ENCODE measurements around the gene ABCA2. TPM values are rescaled to one million over a fixed set of nuclear protein-coding genes. Genes with fewer than 3 reads are reported as not detected.

The ABCA2 gene
- total and polyA plus RNA-seq, 2 experiments from 2014 or later: 7.0 to 16.0 TPM

DNA sequence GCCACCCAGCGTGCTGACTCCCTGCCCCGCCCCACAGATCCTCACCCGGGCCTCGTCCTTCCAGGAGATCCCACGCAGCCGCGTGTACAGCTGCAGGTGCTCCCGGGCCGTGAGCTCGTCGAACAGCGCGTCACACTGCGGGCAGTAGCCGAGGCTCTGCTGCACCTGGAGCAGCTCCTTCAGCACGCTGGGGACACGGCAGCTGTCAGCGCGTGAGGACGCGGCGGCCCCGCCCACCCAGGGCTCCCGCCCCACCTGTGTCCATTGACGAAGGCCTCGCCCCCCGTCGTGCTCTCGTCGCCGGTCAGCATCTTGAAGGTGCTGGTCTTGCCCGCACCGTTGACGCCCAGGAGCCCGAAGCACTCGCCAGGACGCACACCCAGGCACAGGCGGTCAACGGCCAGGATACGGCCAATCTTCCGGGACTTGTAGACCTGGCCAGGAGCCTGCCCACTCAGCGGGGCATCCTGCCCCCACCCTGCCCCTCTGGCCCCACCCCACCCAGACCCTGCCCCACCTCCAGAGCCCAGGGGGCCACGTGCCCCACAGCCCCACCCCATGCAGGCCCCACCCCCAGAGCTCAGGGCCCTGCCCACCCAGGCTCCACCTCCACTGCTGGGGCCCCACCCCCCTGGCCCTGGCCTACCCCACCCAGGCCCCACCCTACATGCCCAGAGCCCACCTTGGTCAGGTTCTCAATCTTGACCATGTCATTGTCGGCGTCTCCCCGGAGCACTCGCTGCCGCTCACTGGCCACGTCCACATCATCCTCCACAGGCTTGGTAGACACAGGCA is 17.9 kb downstream of the ABCA2 start:
- no peaks in the 10 kb centered on the region for H3F3A ChIP-seq (replicated peaks; ENCODE audit: low read depth)
- no peaks in the 10 kb centered on the region for H3K79me2 ChIP-seq (replicated peaks; ENCODE audit: insufficient read depth)
- ATAC-seq (no peak), DNase-seq (ENCODE audit: low spot score) (no peak)
- no peaks in the 10 kb centered on the region for H3K36me3 ChIP-seq (ENCODE audit: insufficient read depth)
- TF ChIP-seq ZNF114 (CRISPR knock-in tag; IDR thresholded peaks at IDR 0.05) (no peak), EZH2 (IDR thresholded peaks at IDR 0.05; ENCODE audit: low read depth, unreplicated experiment) (no peak), CREB1 (CRISPR knock-in tag; IDR thresholded peaks at IDR 0.05; ENCODE audit: low read depth) (no peak), POLR2AphosphoS5 (IDR thresholded peaks at IDR 0.05; ENCODE audit: low read depth) (no peak), ZNF331 (CRISPR knock-in tag; IDR thresholded peaks at IDR 0.05; ENCODE audit: low read depth) (no peak), NANOG (IDR thresholded peaks at IDR 0.05; ENCODE audit: borderline replicate concordance) (no peak), STAT1 (IDR thresholded peaks at IDR 0.05; ENCODE audit: unreplicated experiment) (no peak), EZH2phosphoT487 (IDR thresholded peaks at IDR 0.05; ENCODE audit: unreplicated experiment) (no peak), JUNB (IDR thresholded peaks at IDR 0.05; ENCODE audit: unreplicated experiment) (no peak)
- TF ChIP-seq, protein P1, sequence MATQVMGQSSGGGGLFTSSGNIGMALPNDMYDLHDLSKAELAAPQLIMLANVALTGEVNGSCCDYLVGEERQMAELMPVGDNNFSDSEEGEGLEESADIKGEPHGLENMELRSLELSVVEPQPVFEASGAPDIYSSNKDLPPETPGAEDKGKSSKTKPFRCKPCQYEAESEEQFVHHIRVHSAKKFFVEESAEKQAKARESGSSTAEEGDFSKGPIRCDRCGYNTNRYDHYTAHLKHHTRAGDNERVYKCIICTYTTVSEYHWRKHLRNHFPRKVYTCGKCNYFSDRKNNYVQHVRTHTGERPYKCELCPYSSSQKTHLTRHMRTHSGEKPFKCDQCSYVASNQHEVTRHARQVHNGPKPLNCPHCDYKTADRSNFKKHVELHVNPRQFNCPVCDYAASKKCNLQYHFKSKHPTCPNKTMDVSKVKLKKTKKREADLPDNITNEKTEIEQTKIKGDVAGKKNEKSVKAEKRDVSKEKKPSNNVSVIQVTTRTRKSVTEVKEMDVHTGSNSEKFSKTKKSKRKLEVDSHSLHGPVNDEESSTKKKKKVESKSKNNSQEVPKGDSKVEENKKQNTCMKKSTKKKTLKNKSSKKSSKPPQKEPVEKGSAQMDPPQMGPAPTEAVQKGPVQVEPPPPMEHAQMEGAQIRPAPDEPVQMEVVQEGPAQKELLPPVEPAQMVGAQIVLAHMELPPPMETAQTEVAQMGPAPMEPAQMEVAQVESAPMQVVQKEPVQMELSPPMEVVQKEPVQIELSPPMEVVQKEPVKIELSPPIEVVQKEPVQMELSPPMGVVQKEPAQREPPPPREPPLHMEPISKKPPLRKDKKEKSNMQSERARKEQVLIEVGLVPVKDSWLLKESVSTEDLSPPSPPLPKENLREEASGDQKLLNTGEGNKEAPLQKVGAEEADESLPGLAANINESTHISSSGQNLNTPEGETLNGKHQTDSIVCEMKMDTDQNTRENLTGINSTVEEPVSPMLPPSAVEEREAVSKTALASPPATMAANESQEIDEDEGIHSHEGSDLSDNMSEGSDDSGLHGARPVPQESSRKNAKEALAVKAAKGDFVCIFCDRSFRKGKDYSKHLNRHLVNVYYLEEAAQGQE (IDR thresholded peaks at IDR 0.05; ENCODE audit: unreplicated experiment): no peak
- TF ChIP-seq, protein P2, sequence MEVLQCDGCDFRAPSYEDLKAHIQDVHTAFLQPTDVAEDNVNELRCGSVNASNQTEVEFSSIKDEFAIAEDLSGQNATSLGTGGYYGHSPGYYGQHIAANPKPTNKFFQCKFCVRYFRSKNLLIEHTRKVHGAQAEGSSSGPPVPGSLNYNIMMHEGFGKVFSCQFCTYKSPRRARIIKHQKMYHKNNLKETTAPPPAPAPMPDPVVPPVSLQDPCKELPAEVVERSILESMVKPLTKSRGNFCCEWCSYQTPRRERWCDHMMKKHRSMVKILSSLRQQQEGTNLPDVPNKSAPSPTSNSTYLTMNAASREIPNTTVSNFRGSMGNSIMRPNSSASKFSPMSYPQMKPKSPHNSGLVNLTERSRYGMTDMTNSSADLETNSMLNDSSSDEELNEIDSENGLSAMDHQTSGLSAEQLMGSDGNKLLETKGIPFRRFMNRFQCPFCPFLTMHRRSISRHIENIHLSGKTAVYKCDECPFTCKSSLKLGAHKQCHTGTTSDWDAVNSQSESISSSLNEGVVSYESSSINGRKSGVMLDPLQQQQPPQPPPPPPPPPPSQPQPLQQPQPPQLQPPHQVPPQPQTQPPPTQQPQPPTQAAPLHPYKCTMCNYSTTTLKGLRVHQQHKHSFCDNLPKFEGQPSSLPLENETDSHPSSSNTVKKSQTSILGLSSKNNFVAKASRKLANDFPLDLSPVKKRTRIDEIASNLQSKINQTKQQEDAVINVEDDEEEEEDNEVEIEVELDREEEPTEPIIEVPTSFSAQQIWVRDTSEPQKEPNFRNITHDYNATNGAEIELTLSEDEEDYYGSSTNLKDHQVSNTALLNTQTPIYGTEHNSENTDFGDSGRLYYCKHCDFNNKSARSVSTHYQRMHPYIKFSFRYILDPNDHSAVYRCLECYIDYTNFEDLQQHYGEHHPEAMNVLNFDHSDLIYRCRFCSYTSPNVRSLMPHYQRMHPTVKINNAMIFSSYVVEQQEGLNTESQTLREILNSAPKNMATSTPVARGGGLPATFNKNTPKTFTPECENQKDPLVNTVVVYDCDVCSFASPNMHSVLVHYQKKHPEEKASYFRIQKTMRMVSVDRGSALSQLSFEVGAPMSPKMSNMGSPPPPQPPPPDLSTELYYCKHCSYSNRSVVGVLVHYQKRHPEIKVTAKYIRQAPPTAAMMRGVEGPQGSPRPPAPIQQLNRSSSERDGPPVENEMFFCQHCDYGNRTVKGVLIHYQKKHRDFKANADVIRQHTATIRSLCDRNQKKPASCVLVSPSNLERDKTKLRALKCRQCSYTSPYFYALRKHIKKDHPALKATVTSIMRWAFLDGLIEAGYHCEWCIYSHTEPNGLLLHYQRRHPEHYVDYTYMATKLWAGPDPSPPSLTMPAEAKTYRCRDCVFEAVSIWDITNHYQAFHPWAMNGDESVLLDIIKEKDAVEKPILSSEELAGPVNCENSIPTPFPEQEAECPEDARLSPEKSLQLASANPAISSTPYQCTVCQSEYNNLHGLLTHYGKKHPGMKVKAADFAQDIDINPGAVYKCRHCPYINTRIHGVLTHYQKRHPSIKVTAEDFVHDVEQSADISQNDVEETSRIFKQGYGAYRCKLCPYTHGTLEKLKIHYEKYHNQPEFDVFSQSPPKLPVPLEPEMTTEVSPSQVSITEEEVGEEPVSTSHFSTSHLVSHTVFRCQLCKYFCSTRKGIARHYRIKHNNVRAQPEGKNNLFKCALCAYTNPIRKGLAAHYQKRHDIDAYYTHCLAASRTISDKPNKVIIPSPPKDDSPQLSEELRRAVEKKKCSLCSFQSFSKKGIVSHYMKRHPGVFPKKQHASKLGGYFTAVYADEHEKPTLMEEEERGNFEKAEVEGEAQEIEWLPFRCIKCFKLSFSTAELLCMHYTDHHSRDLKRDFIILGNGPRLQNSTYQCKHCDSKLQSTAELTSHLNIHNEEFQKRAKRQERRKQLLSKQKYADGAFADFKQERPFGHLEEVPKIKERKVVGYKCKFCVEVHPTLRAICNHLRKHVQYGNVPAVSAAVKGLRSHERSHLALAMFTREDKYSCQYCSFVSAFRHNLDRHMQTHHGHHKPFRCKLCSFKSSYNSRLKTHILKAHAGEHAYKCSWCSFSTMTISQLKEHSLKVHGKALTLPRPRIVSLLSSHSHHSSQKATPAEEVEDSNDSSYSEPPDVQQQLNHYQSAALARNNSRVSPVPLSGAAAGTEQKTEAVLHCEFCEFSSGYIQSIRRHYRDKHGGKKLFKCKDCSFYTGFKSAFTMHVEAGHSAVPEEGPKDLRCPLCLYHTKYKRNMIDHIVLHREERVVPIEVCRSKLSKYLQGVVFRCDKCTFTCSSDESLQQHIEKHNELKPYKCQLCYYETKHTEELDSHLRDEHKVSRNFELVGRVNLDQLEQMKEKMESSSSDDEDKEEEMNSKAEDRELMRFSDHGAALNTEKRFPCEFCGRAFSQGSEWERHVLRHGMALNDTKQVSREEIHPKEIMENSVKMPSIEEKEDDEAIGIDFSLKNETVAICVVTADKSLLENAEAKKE (CRISPR knock-in tag; IDR thresholded peaks at IDR 0.05): no peak
- TF ChIP-seq, protein P3, sequence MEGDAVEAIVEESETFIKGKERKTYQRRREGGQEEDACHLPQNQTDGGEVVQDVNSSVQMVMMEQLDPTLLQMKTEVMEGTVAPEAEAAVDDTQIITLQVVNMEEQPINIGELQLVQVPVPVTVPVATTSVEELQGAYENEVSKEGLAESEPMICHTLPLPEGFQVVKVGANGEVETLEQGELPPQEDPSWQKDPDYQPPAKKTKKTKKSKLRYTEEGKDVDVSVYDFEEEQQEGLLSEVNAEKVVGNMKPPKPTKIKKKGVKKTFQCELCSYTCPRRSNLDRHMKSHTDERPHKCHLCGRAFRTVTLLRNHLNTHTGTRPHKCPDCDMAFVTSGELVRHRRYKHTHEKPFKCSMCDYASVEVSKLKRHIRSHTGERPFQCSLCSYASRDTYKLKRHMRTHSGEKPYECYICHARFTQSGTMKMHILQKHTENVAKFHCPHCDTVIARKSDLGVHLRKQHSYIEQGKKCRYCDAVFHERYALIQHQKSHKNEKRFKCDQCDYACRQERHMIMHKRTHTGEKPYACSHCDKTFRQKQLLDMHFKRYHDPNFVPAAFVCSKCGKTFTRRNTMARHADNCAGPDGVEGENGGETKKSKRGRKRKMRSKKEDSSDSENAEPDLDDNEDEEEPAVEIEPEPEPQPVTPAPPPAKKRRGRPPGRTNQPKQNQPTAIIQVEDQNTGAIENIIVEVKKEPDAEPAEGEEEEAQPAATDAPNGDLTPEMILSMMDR (conservative IDR thresholded peaks at IDR 0.05; ENCODE audit: low read depth in 2 of 2): no peak
- TF ChIP-seq, protein P4, sequence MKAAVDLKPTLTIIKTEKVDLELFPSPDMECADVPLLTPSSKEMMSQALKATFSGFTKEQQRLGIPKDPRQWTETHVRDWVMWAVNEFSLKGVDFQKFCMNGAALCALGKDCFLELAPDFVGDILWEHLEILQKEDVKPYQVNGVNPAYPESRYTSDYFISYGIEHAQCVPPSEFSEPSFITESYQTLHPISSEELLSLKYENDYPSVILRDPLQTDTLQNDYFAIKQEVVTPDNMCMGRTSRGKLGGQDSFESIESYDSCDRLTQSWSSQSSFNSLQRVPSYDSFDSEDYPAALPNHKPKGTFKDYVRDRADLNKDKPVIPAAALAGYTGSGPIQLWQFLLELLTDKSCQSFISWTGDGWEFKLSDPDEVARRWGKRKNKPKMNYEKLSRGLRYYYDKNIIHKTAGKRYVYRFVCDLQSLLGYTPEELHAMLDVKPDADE (IDR thresholded peaks at IDR 0.05): no peak
- H3K9me3 Mint-ChIP-seq: peaks cover 10% of the 10 kb centered on the region
- H3K4me1 ChIP-seq (ENCODE audit: insufficient read depth): no peaks in the 10 kb centered on the region
- peaks cover under 1% of the 10 kb centered on the region; the same call in 1 of the 3 replicates for H3K36me3 Mint-ChIP-seq (ENCODE audit: low read depth)
- H2AFZ ChIP-seq: no peak overlapping the region
- no peaks in the 10 kb centered on the region for H3K4me1 Mint-ChIP-seq
- H3K4me2 ChIP-seq: no peak overlapping the region
- no peaks in the 10 kb centered on the region for H3K27me3 ChIP-seq (ENCODE audit: insufficient read depth)
- peaks cover 2% of the 10 kb centered on the region for H3K27me3 Mint-ChIP-seq (ENCODE audit: insufficient read depth, low read depth, poor library complexity)
- H4K20me1 ChIP-seq (replicated peaks; ENCODE audit: insufficient read depth): no peaks in the 10 kb centered on the region
- no peak overlapping the region for H3K4me3 ChIP-seq
- no peak overlapping the region for H3K27ac Mint-ChIP-seq
- H3K4me3 Mint-ChIP-seq: no peak overlapping the region
- H3K9me2 ChIP-seq (ENCODE audit: insufficient read depth): no peaks in the 10 kb centered on the region
- H3K27ac ChIP-seq (ENCODE audit: low read depth): no peak overlapping the region
